Measurements from ENCODE around the gene JMJD8. TPM values are rescaled to one million over a fixed set of nuclear protein-coding genes. Genes with fewer than 3 reads are reported as not detected.

The JMJD8 gene
- total and polyA plus RNA-seq, 10 of the 15 experiments (the other 5 are each of a cell fraction or from before 2014, with no cell fraction given): 1.00 to 50.4 (median 30.7) TPM

DNA sequence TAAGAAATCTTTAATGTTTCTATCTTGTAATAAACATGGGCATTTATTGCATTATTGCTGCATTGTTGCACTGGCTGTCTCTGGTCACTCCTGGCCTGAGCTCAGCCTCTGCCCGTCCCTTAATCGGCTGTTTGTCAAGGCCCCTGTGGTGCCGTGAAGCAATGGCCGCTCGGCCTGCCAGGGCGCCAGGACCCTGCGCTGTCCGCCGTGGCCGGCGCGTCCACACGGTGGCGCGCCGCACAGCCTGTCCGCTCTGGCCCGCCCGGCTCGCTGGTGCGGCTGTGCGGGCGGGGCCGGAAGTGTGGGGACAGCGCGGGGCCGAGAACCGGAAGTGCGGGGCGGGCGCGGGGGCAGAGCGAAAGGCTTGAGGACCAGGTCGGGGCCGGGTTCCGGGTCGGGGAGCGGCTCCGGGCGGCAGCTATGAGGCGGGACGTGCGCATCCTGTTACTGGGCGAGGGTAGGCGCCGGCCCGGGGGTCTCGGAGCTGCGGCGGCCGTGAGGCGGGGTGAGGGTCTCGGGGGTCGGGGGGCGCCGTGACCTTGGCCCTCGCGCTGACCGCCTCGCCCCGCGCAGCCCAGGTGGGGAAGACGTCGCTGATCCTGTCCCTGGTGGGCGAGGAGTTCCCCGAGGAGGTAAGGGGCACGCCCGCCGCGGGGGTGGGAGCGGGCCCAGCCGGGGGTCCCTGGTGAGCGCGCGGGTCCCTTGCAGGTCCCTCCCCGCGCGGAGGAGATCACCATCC is 16.2 kb downstream of the JMJD8 start, which contains the start of gene RHOT2 (continued):
- TF ChIP-seq, protein P1, sequence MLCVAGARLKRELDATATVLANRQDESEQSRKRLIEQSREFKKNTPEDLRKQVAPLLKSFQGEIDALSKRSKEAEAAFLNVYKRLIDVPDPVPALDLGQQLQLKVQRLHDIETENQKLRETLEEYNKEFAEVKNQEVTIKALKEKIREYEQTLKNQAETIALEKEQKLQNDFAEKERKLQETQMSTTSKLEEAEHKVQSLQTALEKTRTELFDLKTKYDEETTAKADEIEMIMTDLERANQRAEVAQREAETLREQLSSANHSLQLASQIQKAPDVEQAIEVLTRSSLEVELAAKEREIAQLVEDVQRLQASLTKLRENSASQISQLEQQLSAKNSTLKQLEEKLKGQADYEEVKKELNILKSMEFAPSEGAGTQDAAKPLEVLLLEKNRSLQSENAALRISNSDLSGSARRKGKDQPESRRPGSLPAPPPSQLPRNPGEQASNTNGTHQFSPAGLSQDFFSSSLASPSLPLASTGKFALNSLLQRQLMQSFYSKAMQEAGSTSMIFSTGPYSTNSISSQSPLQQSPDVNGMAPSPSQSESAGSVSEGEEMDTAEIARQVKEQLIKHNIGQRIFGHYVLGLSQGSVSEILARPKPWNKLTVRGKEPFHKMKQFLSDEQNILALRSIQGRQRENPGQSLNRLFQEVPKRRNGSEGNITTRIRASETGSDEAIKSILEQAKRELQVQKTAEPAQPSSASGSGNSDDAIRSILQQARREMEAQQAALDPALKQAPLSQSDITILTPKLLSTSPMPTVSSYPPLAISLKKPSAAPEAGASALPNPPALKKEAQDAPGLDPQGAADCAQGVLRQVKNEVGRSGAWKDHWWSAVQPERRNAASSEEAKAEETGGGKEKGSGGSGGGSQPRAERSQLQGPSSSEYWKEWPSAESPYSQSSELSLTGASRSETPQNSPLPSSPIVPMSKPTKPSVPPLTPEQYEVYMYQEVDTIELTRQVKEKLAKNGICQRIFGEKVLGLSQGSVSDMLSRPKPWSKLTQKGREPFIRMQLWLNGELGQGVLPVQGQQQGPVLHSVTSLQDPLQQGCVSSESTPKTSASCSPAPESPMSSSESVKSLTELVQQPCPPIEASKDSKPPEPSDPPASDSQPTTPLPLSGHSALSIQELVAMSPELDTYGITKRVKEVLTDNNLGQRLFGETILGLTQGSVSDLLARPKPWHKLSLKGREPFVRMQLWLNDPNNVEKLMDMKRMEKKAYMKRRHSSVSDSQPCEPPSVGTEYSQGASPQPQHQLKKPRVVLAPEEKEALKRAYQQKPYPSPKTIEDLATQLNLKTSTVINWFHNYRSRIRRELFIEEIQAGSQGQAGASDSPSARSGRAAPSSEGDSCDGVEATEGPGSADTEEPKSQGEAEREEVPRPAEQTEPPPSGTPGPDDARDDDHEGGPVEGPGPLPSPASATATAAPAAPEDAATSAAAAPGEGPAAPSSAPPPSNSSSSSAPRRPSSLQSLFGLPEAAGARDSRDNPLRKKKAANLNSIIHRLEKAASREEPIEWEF (IDR thresholded peaks at IDR 0.05; ENCODE audit: insufficient replicate concordance, low read depth, low read length): no peak
- TF ChIP-seq BHLHE40 (IDR thresholded peaks at IDR 0.05; ENCODE audit: borderline replicate concordance in 1 of 2, low read depth in 2 of 2, low read length in 1 of 2) (peak; percentile 64 to 86; a peak in 3 of 4 replicates), GABPA (IDR thresholded peaks at IDR 0.05; ENCODE audit: low read depth) (peak; percentile 89), BACH1 (IDR thresholded peaks at IDR 0.05; ENCODE audit: borderline replicate concordance) (peak; percentile 75), ESRRA (IDR thresholded peaks at IDR 0.05; ENCODE audit: low read length) (no peak; the same call in 1 of the 2 replicates), FOXK2 (IDR thresholded peaks at IDR 0.05) (no peak), SIX5 (IDR thresholded peaks at IDR 0.05; ENCODE audit: low read depth, low read length, severe bottlenecking) (peak; percentile 47), ETV6 (conservative IDR thresholded peaks at IDR 0.05 in 1 of 2, IDR thresholded peaks at IDR 0.05 in 1 of 2; ENCODE audit: borderline replicate concordance in 1 of 2, low read depth in 1 of 2) (no peak), ATF7 (IDR thresholded peaks at IDR 0.05; ENCODE audit: low read depth) (no peak), SMAD5 (IDR thresholded peaks at IDR 0.05; ENCODE audit: low read depth) (no peak), SP1 (IDR thresholded peaks at IDR 0.05; ENCODE audit: low read depth, low read length) (peak; percentile 72), SUPT20H (IDR thresholded peaks at IDR 0.05; ENCODE audit: borderline replicate concordance, control insufficient read depth, low read depth, low read length) (no peak), ZNF24 (IDR thresholded peaks at IDR 0.05) (peak; percentile 90), SMC3 (IDR thresholded peaks at IDR 0.05; ENCODE audit: borderline replicate concordance, low read length) (peak; percentile 34)
- TF ChIP-seq, protein P2, sequence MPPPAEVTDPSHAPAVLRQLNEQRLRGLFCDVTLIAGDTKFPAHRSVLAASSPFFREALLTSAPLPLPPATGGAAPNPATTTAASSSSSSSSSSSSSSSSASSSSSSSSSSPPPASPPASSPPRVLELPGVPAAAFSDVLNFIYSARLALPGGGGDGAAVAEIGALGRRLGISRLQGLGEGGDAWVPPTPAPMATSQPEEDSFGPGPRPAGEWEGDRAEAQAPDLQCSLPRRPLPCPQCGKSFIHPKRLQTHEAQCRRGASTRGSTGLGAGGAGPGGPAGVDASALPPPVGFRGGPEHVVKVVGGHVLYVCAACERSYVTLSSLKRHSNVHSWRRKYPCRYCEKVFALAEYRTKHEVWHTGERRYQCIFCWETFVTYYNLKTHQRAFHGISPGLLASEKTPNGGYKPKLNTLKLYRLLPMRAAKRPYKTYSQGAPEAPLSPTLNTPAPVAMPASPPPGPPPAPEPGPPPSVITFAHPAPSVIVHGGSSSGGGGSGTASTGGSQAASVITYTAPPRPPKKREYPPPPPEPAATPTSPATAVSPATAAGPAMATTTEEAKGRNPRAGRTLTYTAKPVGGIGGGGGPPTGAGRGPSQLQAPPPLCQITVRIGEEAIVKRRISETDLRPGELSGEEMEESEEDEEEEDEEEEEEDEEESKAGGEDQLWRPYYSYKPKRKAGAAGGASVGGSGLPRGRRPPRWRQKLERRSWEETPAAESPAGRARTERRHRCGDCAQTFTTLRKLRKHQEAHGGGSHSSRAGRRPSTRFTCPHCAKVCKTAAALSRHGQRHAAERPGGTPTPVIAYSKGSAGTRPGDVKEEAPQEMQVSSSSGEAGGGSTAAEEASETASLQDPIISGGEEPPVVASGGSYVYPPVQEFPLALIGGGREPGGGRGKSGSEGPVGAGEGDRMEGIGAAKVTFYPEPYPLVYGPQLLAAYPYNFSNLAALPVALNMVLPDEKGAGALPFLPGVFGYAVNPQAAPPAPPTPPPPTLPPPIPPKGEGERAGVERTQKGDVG (CRISPR knock-in tag; IDR thresholded peaks at IDR 0.05): no peak
- TF ChIP-seq, protein P3, sequence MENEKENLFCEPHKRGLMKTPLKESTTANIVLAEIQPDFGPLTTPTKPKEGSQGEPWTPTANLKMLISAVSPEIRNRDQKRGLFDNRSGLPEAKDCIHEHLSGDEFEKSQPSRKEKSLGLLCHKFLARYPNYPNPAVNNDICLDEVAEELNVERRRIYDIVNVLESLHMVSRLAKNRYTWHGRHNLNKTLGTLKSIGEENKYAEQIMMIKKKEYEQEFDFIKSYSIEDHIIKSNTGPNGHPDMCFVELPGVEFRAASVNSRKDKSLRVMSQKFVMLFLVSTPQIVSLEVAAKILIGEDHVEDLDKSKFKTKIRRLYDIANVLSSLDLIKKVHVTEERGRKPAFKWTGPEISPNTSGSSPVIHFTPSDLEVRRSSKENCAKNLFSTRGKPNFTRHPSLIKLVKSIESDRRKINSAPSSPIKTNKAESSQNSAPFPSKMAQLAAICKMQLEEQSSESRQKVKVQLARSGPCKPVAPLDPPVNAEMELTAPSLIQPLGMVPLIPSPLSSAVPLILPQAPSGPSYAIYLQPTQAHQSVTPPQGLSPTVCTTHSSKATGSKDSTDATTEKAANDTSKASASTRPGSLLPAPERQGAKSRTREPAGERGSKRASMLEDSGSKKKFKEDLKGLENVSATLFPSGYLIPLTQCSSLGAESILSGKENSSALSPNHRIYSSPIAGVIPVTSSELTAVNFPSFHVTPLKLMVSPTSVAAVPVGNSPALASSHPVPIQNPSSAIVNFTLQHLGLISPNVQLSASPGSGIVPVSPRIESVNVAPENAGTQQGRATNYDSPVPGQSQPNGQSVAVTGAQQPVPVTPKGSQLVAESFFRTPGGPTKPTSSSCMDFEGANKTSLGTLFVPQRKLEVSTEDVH (IDR thresholded peaks at IDR 0.05; ENCODE audit: low read depth, partially characterized antibody): no peak
